Lower leg skin (tissue), 3 donors: ENCODE results near the gene MS4A7.

ENCODE experiments used
- POLR2A ChIP-seq, 2 donors: fragments of 450-650 bp; IDR thresholded peaks; one replicate each; pipeline ENCODE4 v1.6.1; 2016 to 2017; ENCODE audit warnings: antibody characterized with exemption in 2 of 2, mild to moderate bottlenecking in 1 of 2, moderate library complexity in 1 of 2
- TF ChIP-seq, protein P1 (sequence below), 3 donors: fragments of 450-650 bp; IDR thresholded peaks; one replicate each; pipeline ENCODE4 v1.5.1; 2016; ENCODE audit warnings: antibody characterized with exemption in 3 of 3, mild to moderate bottlenecking in 3 of 3, moderate library complexity in 2 of 3

DNA sequence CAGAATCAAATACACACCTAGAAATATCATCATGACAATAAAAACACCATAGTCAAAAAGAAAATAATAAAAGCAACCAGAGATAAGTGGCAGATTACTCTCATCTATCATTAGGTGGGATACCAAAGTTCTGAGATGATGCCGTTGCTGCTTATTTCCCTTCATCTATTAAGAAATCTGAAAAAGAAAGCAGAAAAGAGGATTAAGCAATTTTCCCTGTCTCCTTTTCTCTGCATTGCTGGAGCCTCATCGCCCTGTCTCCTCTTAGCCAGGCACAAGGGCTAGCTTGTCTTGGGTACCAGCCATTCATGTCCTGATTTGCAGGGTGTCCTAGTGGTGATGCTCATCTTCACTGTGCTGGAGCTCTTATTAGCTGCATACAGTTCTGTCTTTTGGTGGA lies 14.0 kb downstream of the MS4A7 start:
- no peak for TF ChIP-seq POLR2A (IDR thresholded peaks at IDR 0.05)
- TF ChIP-seq, protein P1, sequence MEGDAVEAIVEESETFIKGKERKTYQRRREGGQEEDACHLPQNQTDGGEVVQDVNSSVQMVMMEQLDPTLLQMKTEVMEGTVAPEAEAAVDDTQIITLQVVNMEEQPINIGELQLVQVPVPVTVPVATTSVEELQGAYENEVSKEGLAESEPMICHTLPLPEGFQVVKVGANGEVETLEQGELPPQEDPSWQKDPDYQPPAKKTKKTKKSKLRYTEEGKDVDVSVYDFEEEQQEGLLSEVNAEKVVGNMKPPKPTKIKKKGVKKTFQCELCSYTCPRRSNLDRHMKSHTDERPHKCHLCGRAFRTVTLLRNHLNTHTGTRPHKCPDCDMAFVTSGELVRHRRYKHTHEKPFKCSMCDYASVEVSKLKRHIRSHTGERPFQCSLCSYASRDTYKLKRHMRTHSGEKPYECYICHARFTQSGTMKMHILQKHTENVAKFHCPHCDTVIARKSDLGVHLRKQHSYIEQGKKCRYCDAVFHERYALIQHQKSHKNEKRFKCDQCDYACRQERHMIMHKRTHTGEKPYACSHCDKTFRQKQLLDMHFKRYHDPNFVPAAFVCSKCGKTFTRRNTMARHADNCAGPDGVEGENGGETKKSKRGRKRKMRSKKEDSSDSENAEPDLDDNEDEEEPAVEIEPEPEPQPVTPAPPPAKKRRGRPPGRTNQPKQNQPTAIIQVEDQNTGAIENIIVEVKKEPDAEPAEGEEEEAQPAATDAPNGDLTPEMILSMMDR (IDR thresholded peaks at IDR 0.05), result no peak
